ENCODE measurements around the gene RFX7. TPM values are rescaled to one million over a fixed set of nuclear protein-coding genes. Genes with fewer than 3 reads are reported as not detected.

Gene RFX7
- polyA plus RNA-seq, 2 of the 4 experiments (the other 2 are of a cell fraction) = 11.7 to 14.9 TPM

DNA sequence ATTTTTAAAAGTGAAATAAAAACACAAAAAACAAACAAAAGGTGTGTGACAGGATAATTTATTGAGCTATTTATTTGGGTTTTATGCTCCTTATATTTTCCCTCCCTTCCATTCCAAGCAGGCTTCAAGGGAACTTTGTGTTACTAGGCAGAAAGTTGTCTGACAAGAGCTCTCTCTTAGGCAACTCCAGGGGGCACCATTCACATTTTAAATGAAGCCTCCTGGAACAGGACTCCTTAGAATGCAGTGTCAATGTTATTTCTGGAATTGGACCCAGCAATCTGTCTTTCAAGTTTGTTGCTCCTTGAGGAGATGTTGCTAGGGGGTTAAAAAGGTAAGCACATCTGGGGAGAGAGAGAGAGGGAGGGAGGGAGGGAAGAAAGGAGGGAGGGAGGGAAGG is 5.4 kb upstream of the RFX7 start:
- CTCF ChIA-PET = interaction anchor here (0.8 to 1.6 kb wide), 5 partner anchors 168 to 185 kb away, joined by 3 to 17 read pairs (median 5); no protein-coding TSS in a partner anchor
- ATAC-seq (no peak), FAIRE-seq (no peak)

GRCh38 chr15:56248311-56248992 is 4.8 kb upstream of the RFX7 start:
- peaks cover 15% of the 10 kb centered on the region for H3K4me1 ChIP-seq
- no peak for TF ChIP-seq RCOR1 (IDR thresholded peaks at IDR 0.05; ENCODE audit: low read depth, low read length)
- no peak for TF ChIP-seq MAFK (IDR thresholded peaks at IDR 0.05; ENCODE audit: partially characterized antibody)
- TF ChIP-seq TFCP2L1 (CRISPR knock-in tag; IDR thresholded peaks at IDR 0.05) = no peak
- POLR2A ChIA-PET = no interaction called here
- H3K27ac ChIP-seq = no peak overlapping the region
- DNase-seq (ENCODE audit: low read depth in 1 of 2, low spot score in 1 of 2) (no peak), ATAC-seq (no peak), FAIRE-seq (no peak)
- H3K9me3 ChIP-seq = no peaks in the 10 kb centered on the region
- H3K4me2 ChIP-seq = no peak overlapping the region
- H3K4me3 ChIP-seq = no peak overlapping the region
- CTCF ChIA-PET = interaction anchor here (0.6 to 1.6 kb wide), 8 partner anchors 12 to 664 kb away, joined by 3 to 17 read pairs (median 4); no protein-coding TSS in a partner anchor
- WGBS (ENCODE audit: missing lambda C conversion rate) = 45% methylated on average over 3 of the region's 3 CpGs

More for the DNA sequence above, 5.4 kb upstream of the RFX7 start:
- H3K4me3 ChIP-seq = no peak overlapping the region
- POLR2A ChIA-PET = no interaction called here
- no peak overlapping the region for H3K27ac ChIP-seq
- H3K4me1 ChIP-seq = peaks cover 15% of the 10 kb centered on the region
- no peaks in the 10 kb centered on the region for H3K9me3 ChIP-seq
- H3K4me2 ChIP-seq = no peak overlapping the region
- TF ChIP-seq RFX5 (IDR thresholded peaks at IDR 0.05) = peak; percentile 82; the same call in 1 of the 2 replicates
- peak; percentile 48 to 57; a peak in 2 of 5 replicates for TF ChIP-seq RAD21 (conservative IDR thresholded peaks at IDR 0.05 in 1 of 2, IDR thresholded peaks at IDR 0.05 in 1 of 2)
- TF ChIP-seq, protein P1, sequence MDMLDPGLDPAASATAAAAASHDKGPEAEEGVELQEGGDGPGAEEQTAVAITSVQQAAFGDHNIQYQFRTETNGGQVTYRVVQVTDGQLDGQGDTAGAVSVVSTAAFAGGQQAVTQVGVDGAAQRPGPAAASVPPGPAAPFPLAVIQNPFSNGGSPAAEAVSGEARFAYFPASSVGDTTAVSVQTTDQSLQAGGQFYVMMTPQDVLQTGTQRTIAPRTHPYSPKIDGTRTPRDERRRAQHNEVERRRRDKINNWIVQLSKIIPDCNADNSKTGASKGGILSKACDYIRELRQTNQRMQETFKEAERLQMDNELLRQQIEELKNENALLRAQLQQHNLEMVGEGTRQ (IDR thresholded peaks at IDR 0.05) = no peak
- peak; percentile 48; the same call in 2 of the 3 replicates for TF ChIP-seq SMC3 (IDR thresholded peaks at IDR 0.05)
- TF ChIP-seq JUN (IDR thresholded peaks at IDR 0.05) = no peak
- TF ChIP-seq, protein P2, sequence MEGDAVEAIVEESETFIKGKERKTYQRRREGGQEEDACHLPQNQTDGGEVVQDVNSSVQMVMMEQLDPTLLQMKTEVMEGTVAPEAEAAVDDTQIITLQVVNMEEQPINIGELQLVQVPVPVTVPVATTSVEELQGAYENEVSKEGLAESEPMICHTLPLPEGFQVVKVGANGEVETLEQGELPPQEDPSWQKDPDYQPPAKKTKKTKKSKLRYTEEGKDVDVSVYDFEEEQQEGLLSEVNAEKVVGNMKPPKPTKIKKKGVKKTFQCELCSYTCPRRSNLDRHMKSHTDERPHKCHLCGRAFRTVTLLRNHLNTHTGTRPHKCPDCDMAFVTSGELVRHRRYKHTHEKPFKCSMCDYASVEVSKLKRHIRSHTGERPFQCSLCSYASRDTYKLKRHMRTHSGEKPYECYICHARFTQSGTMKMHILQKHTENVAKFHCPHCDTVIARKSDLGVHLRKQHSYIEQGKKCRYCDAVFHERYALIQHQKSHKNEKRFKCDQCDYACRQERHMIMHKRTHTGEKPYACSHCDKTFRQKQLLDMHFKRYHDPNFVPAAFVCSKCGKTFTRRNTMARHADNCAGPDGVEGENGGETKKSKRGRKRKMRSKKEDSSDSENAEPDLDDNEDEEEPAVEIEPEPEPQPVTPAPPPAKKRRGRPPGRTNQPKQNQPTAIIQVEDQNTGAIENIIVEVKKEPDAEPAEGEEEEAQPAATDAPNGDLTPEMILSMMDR (IDR thresholded peaks at IDR 0.05) = peak; percentile 48
- peak in 1 of 2 experiments; percentile 77 for DNase-seq (ENCODE audit: low read depth in 1 of 2, low spot score in 1 of 2)

GRCh38 chr15:56247266-56247665 is 3.6 kb upstream of the RFX7 start:
- FAIRE-seq = no peak
- Histone ChIP-seq H3K4me1 (peaks cover 15% of the 10 kb centered on the region), H3K9me3 (no peaks in the 10 kb centered on the region), H3K4me3 (no peak overlapping the region), H3K4me2 (no peak overlapping the region), H3K27ac (no peak overlapping the region)
- CTCF ChIA-PET = interaction anchor here (1.0 kb wide), 1 partner anchor 182 kb away, joined by 6 read pairs; no protein-coding TSS in a partner anchor
- no peak for DNase-seq (ENCODE audit: low read depth in 1 of 2, low spot score in 1 of 2)
- POLR2A ChIA-PET = no interaction called here
- 59% methylated on average over 2 of the region's 2 CpGs for WGBS (ENCODE audit: missing lambda C conversion rate)
- no peak for ATAC-seq
- TF ChIP-seq ESRRA (IDR thresholded peaks at IDR 0.05; ENCODE audit: borderline replicate concordance, low read length) (no peak), ZFP36 (IDR thresholded peaks at IDR 0.05; ENCODE audit: borderline replicate concordance, partially characterized antibody) (no peak), MAFK (IDR thresholded peaks at IDR 0.05; ENCODE audit: partially characterized antibody) (no peak), ATOH8 (CRISPR knock-in tag; IDR thresholded peaks at IDR 0.05; ENCODE audit: low read depth) (no peak), EP300 (IDR thresholded peaks at IDR 0.05) (no peak), RFX5 (IDR thresholded peaks at IDR 0.05) (no peak), HOXB13 (CRISPR knock-in tag; IDR thresholded peaks at IDR 0.05; ENCODE audit: low read depth) (no peak), HEYL (CRISPR knock-in tag; IDR thresholded peaks at IDR 0.05) (no peak), EHF (CRISPR knock-in tag; IDR thresholded peaks at IDR 0.05) (no peak), RNF2 (IDR thresholded peaks at IDR 0.05; ENCODE audit: borderline replicate concordance, low read depth) (no peak)
- TF ChIP-seq, protein P3, sequence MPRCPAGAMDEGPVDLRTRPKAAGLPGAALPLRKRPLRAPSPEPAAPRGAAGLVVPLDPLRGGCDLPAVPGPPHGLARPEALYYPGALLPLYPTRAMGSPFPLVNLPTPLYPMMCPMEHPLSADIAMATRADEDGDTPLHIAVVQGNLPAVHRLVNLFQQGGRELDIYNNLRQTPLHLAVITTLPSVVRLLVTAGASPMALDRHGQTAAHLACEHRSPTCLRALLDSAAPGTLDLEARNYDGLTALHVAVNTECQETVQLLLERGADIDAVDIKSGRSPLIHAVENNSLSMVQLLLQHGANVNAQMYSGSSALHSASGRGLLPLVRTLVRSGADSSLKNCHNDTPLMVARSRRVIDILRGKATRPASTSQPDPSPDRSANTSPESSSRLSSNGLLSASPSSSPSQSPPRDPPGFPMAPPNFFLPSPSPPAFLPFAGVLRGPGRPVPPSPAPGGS (IDR thresholded peaks at IDR 0.05) = no peak
- TF ChIP-seq, protein P4, sequence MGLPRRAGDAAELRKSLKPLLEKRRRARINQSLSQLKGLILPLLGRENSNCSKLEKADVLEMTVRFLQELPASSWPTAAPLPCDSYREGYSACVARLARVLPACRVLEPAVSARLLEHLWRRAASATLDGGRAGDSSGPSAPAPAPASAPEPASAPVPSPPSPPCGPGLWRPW (IDR thresholded peaks at IDR 0.05) = no peak

All from A549 (cell line).